ENCODE measurements around the gene NCKAP1. TPM values are rescaled to one million over a fixed set of nuclear protein-coding genes. Genes with fewer than 3 reads are reported as not detected.

The NCKAP1 gene
- total and polyA plus RNA-seq, 2 of the 4 experiments (the other 2 are of a cell fraction), result 91.1 to 160 TPM

GRCh38 chr2:182907081-182907830, 131.0 kb downstream of the NCKAP1 start:
- dilution Hi-C loops (cut with HindIII; ENCODE audit: low sequenced_read_pairs, unreplicated experiment), result no loop called here
- Histone ChIP-seq H3K4me1 (ENCODE audit: control insufficient read depth, insufficient read depth, low read length) (peaks cover 2% of the 10 kb centered on the region; the same call in 1 of the 2 replicates), H2BK5ac (ENCODE audit: low read depth, low read length, poor library complexity, severe bottlenecking) (no peak overlapping the region), H3K36me3 (ENCODE audit: control insufficient read depth, insufficient read depth, low read length) (peaks cover 11% of the 10 kb centered on the region), H4K91ac (ENCODE audit: insufficient read depth, low read depth, low read length) (no peak overlapping the region), H3K27me3 (ENCODE audit: control insufficient read depth, insufficient read depth, low read length) (no peaks in the 10 kb centered on the region), H3K4ac (ENCODE audit: low read depth, low read length) (no peak overlapping the region), H2AK5ac (ENCODE audit: low read depth, low read length) (no peak overlapping the region), H3K79me1 (ENCODE audit: low read depth in 1 of 2, low read length in 2 of 2) (peaks cover 0 to 3% of the 10 kb centered on the region in 2 experiments; a peak in 1 of 4 replicates), H3K4me3 (ENCODE audit: insufficient read depth, low read depth, low read length) (no peak overlapping the region), H2BK120ac (ENCODE audit: low read depth, low read length) (no peak overlapping the region), H2BK20ac (ENCODE audit: low read depth, low read length) (no peak overlapping the region), H4K5ac (ENCODE audit: low read depth, low read length) (no peak overlapping the region), H3K18ac (ENCODE audit: low read depth, low read length) (no peak overlapping the region), H4K20me1 (ENCODE audit: insufficient read depth, low read length) (no peaks in the 10 kb centered on the region), H3K9me3 (ENCODE audit: control insufficient read depth, insufficient read depth, low read length) (peaks cover 2% of the 10 kb centered on the region; the same call in 1 of the 2 replicates), H3K27ac (ENCODE audit: insufficient read depth, low read length) (no peak overlapping the region), H3K9ac (ENCODE audit: low read depth, low read length) (no peak overlapping the region), H3K9me1 (ENCODE audit: insufficient read depth, low read length) (peaks cover 2% of the 10 kb centered on the region), H2AFZ (replicated peaks; ENCODE audit: low read length, poor library complexity) (no peak overlapping the region), H2BK15ac (ENCODE audit: low read depth, low read length) (no peak overlapping the region; the same call in 2 of the 3 replicates), H3K14ac (replicated peaks; ENCODE audit: low read depth, low read length) (no peak overlapping the region), H3K23ac (ENCODE audit: low read depth, low read length) (no peak overlapping the region), H3K56ac (ENCODE audit: extremely low read depth, insufficient read depth, low read length) (no peak overlapping the region), H4K8ac (ENCODE audit: low read depth in 2 of 2, low read length in 2 of 2) (no peak overlapping the region), H3K4me2 (ENCODE audit: low read depth, low read length) (no peak overlapping the region), H2AK9ac (replicated peaks; ENCODE audit: low read depth, low read length, poor library complexity) (no peak overlapping the region)
- ATAC-seq (ENCODE audit: low read depth) (no peak), DNase-seq (peak; percentile 11)
- POLR2A ChIA-PET (ENCODE audit: unreplicated experiment), result interaction anchor here (0.6 kb wide), 1 partner anchor 604 kb away, joined by 11 read pairs; no protein-coding TSS in a partner anchor
- no CpG with 5 or more reads among the region's 7 CpGs for WGBS, 2 experiments (ENCODE audit: extremely low coverage in 2 of 2, insufficient read length in 1 of 2)
- CTCF ChIA-PET, result interaction anchor here (0.7 kb wide), 1 partner anchor 21 kb away, joined by 4 read pairs; no protein-coding TSS in a partner anchor
- intact Hi-C loops (cut with micrococcal nuclease), result no loop called here
- in situ Hi-C loops (cut with MboI; ENCODE audit: low sequenced_read_pairs), result no loop called here
- BruUV-seq (replicated peaks), result no TSS peak
- TF ChIP-seq NFE2L2 (IDR thresholded peaks at IDR 0.05; ENCODE audit: low read depth, low read length) (no peak), USF2 (IDR thresholded peaks at IDR 0.05; ENCODE audit: low read depth, low read length) (no peak), RAD21 (IDR thresholded peaks at IDR 0.05; ENCODE audit: low read length) (no peak), MAZ (IDR thresholded peaks at IDR 0.05; ENCODE audit: borderline replicate concordance, low read depth, low read length) (no peak), MAFK (IDR thresholded peaks at IDR 0.05; ENCODE audit: low read depth, low read length) (no peak), ELK1 (IDR thresholded peaks at IDR 0.05; ENCODE audit: borderline replicate concordance, low read depth, low read length) (no peak), FOS (IDR thresholded peaks at IDR 0.05; ENCODE audit: low read depth, low read length) (no peak), CEBPB (IDR thresholded peaks at IDR 0.05; ENCODE audit: low read depth, low read length) (no peak), RCOR1 (IDR thresholded peaks at IDR 0.05; ENCODE audit: insufficient replicate concordance, low read length) (no peak), CHD1 (IDR thresholded peaks at IDR 0.05; ENCODE audit: low read depth, low read length) (no peak), SMC3 (IDR thresholded peaks at IDR 0.05; ENCODE audit: low read depth, low read length) (no peak), BHLHE40 (IDR thresholded peaks at IDR 0.05; ENCODE audit: low read depth, low read length) (no peak), POLR2A (IDR thresholded peaks at IDR 0.05; ENCODE audit: low read depth, low read length) (no peak), MXI1 (IDR thresholded peaks at IDR 0.05; ENCODE audit: borderline replicate concordance, low read depth, low read length) (no peak), RFX5 (IDR thresholded peaks at IDR 0.05; ENCODE audit: low read depth, low read length) (no peak)
